HL-60 (cell line): Measurements from ENCODE around the gene BAIAP2L1.
"Not testable (repeated sequence)": the region's sequence is repeated elsewhere in the genome, so short reads cannot be mapped to it uniquely, and the experiment has no call there.

Experiments
- DNase-seq, 2 experiments: peaks; one replicate each; pipeline ENCODE4 v3.0.0-alpha.2; 2010 to 2020; ENCODE audit warnings: low read depth in 1 of 2, low spot score in 1 of 2
- H3K27ac ChIP-seq: fragments of 250-450 bp; sonication (Bioruptor Pico); replicated peaks from 2 replicates; pipeline ENCODE4 v1.5.1; 2020; ENCODE audit warnings: mild to moderate bottlenecking, moderate library complexity
- H3K27me3 ChIP-seq: fragments of 250-450 bp; sonication (Bioruptor Pico); 2 replicates; pipeline ENCODE4 v1.5.1; 2021; ENCODE audit warnings: mild to moderate bottlenecking, moderate library complexity; ENCODE audit not compliant: insufficient read depth, poor library complexity, severe bottlenecking
- H3K4me3 ChIP-seq: replicated peaks from 2 replicates; pipeline ENCODE4 v1.5.1; 2011; ENCODE audit warnings: mild to moderate bottlenecking, control low read depth, low read length; ENCODE audit not compliant: insufficient read depth
- CTCF ChIP-seq: IDR thresholded peaks from one replicate; pipeline ENCODE4 v1.5.1; 2011; ENCODE audit warnings: low read length, control low read depth, inconsistent platforms; ENCODE audit not compliant: insufficient read depth
- GABPA ChIP-seq: IDR thresholded peaks from 2 replicates; pipeline ENCODE4 v1.6.1; 2012; ENCODE audit warnings: low read depth
- POLR2AphosphoS5 ChIP-seq: IDR thresholded peaks from 2 replicates; pipeline ENCODE4 v1.6.1; 2012; ENCODE audit warnings: low read depth
- REST ChIP-seq: IDR thresholded peaks from 2 replicates; pipeline ENCODE4 v1.6.1; 2012; ENCODE audit warnings: low read depth; ENCODE audit not compliant: insufficient replicate concordance
- SPI1 ChIP-seq: IDR thresholded peaks from 2 replicates; pipeline ENCODE4 v1.6.1; 2012; ENCODE audit warnings: low read depth, mild to moderate bottlenecking, borderline replicate concordance

Gene BAIAP2L1

GRCh38 chr7:98387131-98387530 lies 13.8 kb downstream of the BAIAP2L1 start:
- no peak for TF ChIP-seq POLR2AphosphoS5
- no peak for TF ChIP-seq REST
- TF ChIP-seq GABPA, result no peak
- Histone ChIP-seq H3K4me3 (no peak overlapping the region), H3K27me3 (no peaks in the 10 kb centered on the region), H3K27ac (no peak overlapping the region)
- DNase-seq, result no peak

GRCh38 chr7:98385532-98385931 lies 15.4 kb downstream of the BAIAP2L1 start:
- not testable (repeated sequence) for H3K27ac ChIP-seq, DNase-seq, H3K27me3 ChIP-seq, H3K4me3 ChIP-seq

- no peak for DNase-seq
- Histone ChIP-seq H3K27ac (no peak overlapping the region), H3K27me3 (no peaks in the 10 kb centered on the region), H3K4me3 (no peak overlapping the region)
- no peak for TF ChIP-seq POLR2AphosphoS5
- no peak for TF ChIP-seq CTCF
- TF ChIP-seq REST, result no peak
- no peak for TF ChIP-seq SPI1
- no peak for TF ChIP-seq GABPA
These were observed 22.6 kb downstream of the BAIAP2L1 start for GRCh38 chr7:98378210-98378819.

GRCh38 chr7:98376711-98377110 lies 24.2 kb downstream of the BAIAP2L1 start:
- DNase-seq, result no peak
- no peak for TF ChIP-seq SPI1
- no peak for TF ChIP-seq GABPA
- no peak for TF ChIP-seq CTCF
- no peak for TF ChIP-seq POLR2AphosphoS5
- no peak for TF ChIP-seq REST
- Histone ChIP-seq H3K27ac (no peak overlapping the region), H3K4me3 (no peak overlapping the region), H3K27me3 (no peaks in the 10 kb centered on the region)
